Fibroblast of skin of left quadriceps (primary cell): ENCODE results near the gene BCO2.

ENCODE experiments used
- DNase-seq, 2 experiments: peaks; one replicate each; pipeline ENCODE4 v3.0.0-alpha.2; 2013; ENCODE audit warnings: low read depth in 2 of 2

The BCO2 gene

DNA sequence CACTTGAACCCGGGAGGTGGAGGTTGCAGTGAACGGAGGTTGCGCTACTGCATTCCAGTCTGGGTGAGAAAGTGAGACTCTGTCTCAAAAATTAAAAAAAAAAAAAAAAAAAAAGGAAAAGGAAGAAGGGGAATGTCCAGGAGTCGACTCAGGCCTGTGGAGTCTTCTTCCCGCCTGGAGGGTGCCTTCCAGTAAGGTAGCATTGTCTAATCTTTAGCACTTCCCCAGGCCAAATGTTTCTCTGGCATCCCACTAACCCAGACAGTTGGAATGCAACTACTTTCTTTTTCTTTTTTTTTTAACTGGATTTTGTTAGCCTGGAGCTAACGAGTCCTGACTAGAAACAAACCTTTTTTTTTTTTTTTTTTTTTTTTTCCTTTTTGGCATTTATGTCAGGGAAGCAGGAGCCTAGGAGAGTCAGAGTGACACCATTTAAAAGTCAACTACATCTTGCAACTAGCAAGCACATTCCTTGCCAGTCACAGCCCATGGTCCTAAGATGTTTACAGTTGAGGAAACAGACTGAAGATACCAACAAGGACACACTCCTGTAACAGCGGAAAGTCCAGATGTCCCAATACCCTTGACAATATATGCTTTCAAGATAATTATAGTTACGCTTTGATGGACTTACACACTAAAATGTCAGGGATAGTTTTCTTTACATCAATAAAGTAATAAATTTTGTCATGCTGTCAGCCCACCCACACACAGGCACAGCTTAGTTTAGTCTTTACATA, 74.7 kb downstream of the BCO2 start:
- DNase-seq: no peak

DNA sequence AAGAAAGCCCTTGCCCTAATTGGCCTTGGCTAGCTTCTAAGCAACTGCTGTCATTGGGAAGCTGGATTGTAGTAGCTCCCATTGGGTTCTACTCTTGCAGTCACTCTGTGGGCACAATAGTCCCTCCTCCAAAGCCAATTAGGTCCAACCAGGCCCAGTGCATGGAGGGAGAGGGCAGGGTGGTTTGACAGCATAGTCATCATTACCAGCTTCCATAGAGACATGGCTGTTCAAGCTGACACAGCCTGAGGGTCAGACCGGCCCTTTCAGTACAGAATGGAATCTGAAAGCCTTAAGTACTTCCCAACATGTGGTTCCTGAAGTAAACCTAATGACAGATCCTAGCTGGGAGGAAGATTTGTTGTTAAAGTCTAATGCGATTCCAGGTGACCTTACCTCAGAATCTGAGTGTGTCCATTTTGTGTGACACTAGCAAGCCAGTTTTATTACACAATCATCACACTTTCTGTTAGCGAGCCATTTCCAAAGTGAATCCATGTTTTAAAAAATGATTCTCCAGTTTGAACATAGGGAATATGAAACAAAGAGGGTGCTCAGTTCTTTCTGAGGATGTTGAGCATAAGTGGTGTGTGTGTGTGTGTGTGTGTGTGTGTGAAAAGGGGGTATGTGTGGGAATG, 78.4 kb downstream of the BCO2 start:
- DNase-seq: no peak

DNA sequence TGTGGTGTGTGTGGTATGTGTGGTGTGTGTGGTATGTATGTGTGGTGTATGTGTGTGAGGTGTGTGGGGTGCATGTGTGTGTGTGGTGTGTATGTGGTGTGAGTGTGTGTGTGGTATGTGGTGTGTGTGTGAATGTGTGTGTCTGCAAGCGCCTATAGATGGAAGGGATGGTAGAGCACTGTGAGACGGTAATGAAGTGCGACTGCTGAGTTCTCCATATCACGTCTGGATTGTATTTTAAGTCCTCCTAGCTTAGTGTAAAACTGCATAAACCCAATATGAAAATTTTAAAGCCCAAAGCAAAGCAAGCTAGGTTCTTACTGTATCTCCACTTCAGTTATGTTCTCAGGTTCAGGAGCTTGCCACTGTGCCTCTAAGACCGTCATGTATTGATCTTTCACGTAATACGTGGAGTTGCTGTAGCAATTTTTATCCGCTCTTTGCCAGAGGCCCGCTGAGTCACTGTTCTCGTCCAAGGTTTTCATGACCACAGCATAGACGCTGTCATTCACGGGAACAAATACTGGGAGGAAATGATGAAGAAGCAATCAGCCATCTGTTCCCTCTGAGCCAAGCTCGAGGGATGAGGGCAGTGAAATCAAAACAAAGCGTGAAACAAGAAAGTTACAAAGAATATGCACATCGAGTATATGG, 79.9 kb downstream of the BCO2 start:
- DNase-seq: peak in 1 of 2 experiments; percentile 22

DNA sequence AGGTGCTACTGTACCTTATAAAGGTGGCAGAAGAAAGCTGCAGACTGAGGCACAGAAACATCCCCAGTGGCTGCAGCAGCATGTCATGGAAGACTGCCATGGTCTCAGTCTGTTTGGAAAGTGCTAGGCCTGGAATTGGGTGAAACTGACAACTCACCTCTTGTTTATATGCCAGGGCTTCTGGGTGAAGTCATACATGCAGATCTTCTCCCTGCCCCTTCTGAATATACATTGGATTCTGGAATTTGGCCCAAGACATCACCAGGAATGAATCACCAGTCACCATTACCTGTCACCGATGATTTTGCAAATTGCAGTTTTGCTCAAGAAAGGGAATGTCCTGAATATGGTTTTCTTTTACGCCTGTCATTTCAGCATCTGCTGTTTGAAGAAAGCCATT, 85.2 kb downstream of the BCO2 start, which contains the start of gene PLET1:
TSS of gene PLET1 (minus strand) at position 371 of the 400 bp plus-strand sequence. CDS start at position 100, 271 bp downstream.
- no peak for DNase-seq

DNA sequence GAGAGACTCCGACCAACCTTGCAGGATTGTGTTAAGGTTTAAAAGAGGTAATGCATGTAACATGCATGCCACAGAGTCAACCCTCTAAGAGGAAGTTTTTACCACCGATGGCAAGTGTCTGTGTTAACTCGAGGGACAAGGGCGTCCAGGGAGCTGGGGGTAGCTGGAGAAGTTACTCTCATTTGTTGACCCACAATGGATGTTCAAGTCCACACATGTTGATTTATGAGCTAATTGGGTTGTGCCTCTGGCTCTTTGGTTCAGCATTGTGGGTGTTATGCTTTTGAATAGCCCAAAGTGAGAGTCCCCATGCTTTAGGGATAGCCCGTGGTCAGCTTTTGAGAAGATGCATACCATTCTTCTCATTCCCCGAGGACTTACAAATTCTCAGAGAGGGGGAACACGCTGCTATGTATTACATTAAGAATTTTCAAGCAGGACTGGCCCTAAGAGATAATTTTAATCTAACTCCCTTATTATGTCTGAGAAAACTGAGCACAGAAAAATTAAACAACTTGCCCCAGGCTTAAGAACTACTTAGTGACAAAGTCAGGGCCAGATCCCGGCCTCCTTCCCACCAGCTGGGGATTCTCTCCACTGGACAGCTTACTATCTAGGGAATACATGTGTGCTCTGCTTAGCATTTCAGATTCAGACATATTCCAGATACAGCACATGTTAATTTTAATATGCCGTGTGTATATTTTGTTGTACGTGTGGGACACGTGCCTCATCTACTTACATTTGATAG, 90.5 kb downstream of the BCO2 start:
- no peak for DNase-seq

DNA sequence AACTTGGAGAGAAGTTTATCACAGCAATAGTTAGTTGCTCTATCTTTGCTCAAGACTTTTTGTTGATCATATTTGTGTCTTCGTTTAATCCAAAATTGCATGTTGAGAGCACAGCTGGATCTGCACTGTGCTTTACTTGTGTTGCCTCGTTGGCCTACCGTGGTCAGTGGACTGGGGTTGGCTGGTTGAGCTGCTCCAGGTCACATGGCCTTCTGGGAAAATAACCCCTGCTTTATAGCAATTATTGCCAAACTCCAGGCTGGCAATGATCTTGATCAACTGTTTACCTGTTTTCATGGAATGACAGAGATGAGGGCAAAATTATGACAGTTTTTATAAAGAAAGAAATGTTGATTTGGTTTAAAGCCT, 91.1 kb downstream of the BCO2 start:
- DNase-seq: no peak

DNA sequence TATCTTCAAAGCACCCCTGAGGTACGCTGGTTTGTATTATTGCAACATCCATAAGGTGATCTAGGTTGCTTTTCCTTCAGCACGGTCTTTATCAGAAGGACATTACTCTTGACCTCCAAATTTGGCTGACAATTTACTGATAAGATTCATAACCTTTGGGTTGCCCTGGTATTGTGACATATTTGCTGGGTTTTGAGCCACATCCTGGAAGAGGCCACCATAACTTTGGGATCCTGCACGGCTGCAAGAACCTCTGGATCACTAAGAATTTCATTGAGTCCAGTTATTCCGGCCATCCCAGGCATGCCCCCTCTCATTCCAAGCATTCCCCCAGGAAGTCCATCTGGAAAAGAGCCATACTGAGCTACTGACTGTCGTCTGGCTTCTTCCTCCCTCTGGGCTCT, 91.9 kb downstream of the BCO2 start:
- no peak for DNase-seq

DNA sequence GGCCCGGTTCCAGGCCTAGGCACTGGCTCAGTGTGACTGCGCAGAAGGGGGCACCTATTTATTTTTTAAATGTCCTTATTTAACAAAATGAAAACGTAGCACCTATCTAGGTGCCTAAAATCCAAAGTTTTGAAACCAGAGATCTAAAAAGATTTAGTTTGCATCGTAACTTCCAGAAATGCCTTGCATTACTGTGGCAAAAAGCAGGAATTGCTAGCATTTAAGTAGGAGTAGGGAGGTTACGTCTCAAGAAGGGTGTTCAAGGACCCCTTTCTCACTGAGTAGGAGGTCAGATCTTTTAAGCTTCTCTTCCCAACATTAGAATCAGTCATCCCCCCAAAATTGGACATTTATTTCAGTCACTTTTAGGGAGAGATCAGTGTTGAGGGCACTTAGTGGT, 93.1 kb downstream of the BCO2 start:
- DNase-seq: no peak
